ENCODE results near the gene STX8. TPM values are rescaled to one million over a fixed set of nuclear protein-coding genes. Genes with fewer than 3 reads are reported as not detected.

STX8 gene
- total RNA-seq, 4 donors from 2014 or later, result 58.6 to 86.9 (median 66.3) TPM

- ATAC-seq (ENCODE audit: low FRiP score) (no peak), DNase-seq (ENCODE audit: low spot score) (no peak)
- TF ChIP-seq CTCF (IDR thresholded peaks at IDR 0.05), result no peak
Measured at GRCh38 chr17:9313346-9313745, 262.3 kb downstream of the STX8 start.

GRCh38 chr17:9309216-9309615 is 266.4 kb downstream of the STX8 start:
- TF ChIP-seq CTCF (IDR thresholded peaks at IDR 0.05), result no peak
- DNase-seq (ENCODE audit: low spot score) (no peak), ATAC-seq (ENCODE audit: low FRiP score) (no peak)

- TF ChIP-seq CTCF (IDR thresholded peaks at IDR 0.05), result no peak
- ATAC-seq (ENCODE audit: low FRiP score) (no peak), DNase-seq (ENCODE audit: low spot score) (no peak)
Measured at GRCh38 chr17:9308069-9308468, 267.6 kb downstream of the STX8 start.

- DNase-seq (ENCODE audit: low spot score) (no peak), ATAC-seq (ENCODE audit: low FRiP score) (no peak)
- no peak for TF ChIP-seq CTCF (IDR thresholded peaks at IDR 0.05)
Measured at GRCh38 chr17:9307313-9307998, 268.2 kb downstream of the STX8 start.

GRCh38 chr17:9306086-9306485 is 269.5 kb downstream of the STX8 start:
- no peak for TF ChIP-seq CTCF (IDR thresholded peaks at IDR 0.05)
- DNase-seq (ENCODE audit: low spot score) (no peak), ATAC-seq (ENCODE audit: low FRiP score) (no peak)

- DNase-seq (ENCODE audit: low spot score), result no peak
- ATAC-seq (ENCODE audit: low FRiP score), result no peak
- no peak for TF ChIP-seq CTCF (IDR thresholded peaks at IDR 0.05)
Measured at GRCh38 chr17:9299695-9300094, 275.9 kb downstream of the STX8 start.

GRCh38 chr17:9298776-9299295 is 276.8 kb downstream of the STX8 start:
- no peak for TF ChIP-seq CTCF (IDR thresholded peaks at IDR 0.05)
- DNase-seq (ENCODE audit: low spot score) (no peak), ATAC-seq (ENCODE audit: low FRiP score) (no peak)

All from omental fat pad (tissue), 4 donors.